Ishikawa (cell line): ENCODE results near the gene PITPNM1.

Experiments used
- CEBPB ChIP-seq: IDR thresholded peaks from 2 replicates; pipeline ENCODE4 v1.6.1; 2012
- CREB1 ChIP-seq: IDR thresholded peaks from 2 replicates; pipeline ENCODE4 v1.6.1; 2012; ENCODE audit warnings: low read depth
- EGR1 ChIP-seq: IDR thresholded peaks from 2 replicates; pipeline ENCODE4 v1.6.1; 2012
- EP300 ChIP-seq: IDR thresholded peaks from 2 replicates; pipeline ENCODE4 v1.6.1; 2012; ENCODE audit warnings: borderline replicate concordance
- FOXM1 ChIP-seq: IDR thresholded peaks from 2 replicates; pipeline ENCODE4 v1.6.1; 2012; ENCODE audit warnings: low read depth, borderline replicate concordance
- MAX ChIP-seq: IDR thresholded peaks from 2 replicates; pipeline ENCODE4 v1.6.1; 2012
- NFIC ChIP-seq: IDR thresholded peaks from 2 replicates; pipeline ENCODE4 v1.6.1; 2012
- RAD21 ChIP-seq: IDR thresholded peaks from 2 replicates; pipeline ENCODE4 v1.6.1; 2012; ENCODE audit warnings: low read depth
- TAF1 ChIP-seq: IDR thresholded peaks from 2 replicates; pipeline ENCODE4 v1.6.1; 2012; ENCODE audit warnings: low read depth, mild to moderate bottlenecking
- TCF12 ChIP-seq: IDR thresholded peaks from 2 replicates; pipeline ENCODE4 v1.6.1; 2012; ENCODE audit warnings: low read depth
- USF1 ChIP-seq: IDR thresholded peaks from 2 replicates; pipeline ENCODE4 v1.6.1; 2012
- YY1 ChIP-seq: IDR thresholded peaks from 2 replicates; pipeline ENCODE4 v1.6.1; 2012; ENCODE audit warnings: low read depth
- TF ChIP-seq, protein P1 (sequence below): IDR thresholded peaks from 2 replicates; pipeline ENCODE4 v1.6.1; 2012; ENCODE audit warnings: low read depth, mild to moderate bottlenecking

- no peak for TF ChIP-seq EP300
- TF ChIP-seq FOXM1 = no peak
- TF ChIP-seq RAD21 = no peak
- no peak for TF ChIP-seq CREB1
- TF ChIP-seq, protein P1, sequence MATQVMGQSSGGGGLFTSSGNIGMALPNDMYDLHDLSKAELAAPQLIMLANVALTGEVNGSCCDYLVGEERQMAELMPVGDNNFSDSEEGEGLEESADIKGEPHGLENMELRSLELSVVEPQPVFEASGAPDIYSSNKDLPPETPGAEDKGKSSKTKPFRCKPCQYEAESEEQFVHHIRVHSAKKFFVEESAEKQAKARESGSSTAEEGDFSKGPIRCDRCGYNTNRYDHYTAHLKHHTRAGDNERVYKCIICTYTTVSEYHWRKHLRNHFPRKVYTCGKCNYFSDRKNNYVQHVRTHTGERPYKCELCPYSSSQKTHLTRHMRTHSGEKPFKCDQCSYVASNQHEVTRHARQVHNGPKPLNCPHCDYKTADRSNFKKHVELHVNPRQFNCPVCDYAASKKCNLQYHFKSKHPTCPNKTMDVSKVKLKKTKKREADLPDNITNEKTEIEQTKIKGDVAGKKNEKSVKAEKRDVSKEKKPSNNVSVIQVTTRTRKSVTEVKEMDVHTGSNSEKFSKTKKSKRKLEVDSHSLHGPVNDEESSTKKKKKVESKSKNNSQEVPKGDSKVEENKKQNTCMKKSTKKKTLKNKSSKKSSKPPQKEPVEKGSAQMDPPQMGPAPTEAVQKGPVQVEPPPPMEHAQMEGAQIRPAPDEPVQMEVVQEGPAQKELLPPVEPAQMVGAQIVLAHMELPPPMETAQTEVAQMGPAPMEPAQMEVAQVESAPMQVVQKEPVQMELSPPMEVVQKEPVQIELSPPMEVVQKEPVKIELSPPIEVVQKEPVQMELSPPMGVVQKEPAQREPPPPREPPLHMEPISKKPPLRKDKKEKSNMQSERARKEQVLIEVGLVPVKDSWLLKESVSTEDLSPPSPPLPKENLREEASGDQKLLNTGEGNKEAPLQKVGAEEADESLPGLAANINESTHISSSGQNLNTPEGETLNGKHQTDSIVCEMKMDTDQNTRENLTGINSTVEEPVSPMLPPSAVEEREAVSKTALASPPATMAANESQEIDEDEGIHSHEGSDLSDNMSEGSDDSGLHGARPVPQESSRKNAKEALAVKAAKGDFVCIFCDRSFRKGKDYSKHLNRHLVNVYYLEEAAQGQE = no peak
- TF ChIP-seq EGR1 = no peak
- no peak for TF ChIP-seq MAX
- TF ChIP-seq TAF1 = no peak; the same call in 1 of the 2 replicates
- TF ChIP-seq USF1 = no peak
- TF ChIP-seq YY1 = no peak
- no peak for TF ChIP-seq TCF12
- no peak for TF ChIP-seq CEBPB
- TF ChIP-seq NFIC = no peak
These were observed 35.7 kb downstream of the PITPNM1 start for GRCh38 chr11:67469508-67469811.
